Stimulated activated CD4-positive, alpha-beta T cell treated with anti-CD3 and anti-CD28 coated beads, Interleukin-2, amount 100 ng/mL, for 48 hours (primary cell): ENCODE results near the gene P4HTM.

ENCODE experiments used
- DNase-seq, 2 donors: peaks; one replicate each; pipeline ENCODE4 v3.0.0-alpha.2; 2020

Gene P4HTM, protein sequence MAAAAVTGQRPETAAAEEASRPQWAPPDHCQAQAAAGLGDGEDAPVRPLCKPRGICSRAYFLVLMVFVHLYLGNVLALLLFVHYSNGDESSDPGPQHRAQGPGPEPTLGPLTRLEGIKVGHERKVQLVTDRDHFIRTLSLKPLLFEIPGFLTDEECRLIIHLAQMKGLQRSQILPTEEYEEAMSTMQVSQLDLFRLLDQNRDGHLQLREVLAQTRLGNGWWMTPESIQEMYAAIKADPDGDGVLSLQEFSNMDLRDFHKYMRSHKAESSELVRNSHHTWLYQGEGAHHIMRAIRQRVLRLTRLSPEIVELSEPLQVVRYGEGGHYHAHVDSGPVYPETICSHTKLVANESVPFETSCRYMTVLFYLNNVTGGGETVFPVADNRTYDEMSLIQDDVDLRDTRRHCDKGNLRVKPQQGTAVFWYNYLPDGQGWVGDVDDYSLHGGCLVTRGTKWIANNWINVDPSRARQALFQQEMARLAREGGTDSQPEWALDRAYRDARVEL

DNA sequence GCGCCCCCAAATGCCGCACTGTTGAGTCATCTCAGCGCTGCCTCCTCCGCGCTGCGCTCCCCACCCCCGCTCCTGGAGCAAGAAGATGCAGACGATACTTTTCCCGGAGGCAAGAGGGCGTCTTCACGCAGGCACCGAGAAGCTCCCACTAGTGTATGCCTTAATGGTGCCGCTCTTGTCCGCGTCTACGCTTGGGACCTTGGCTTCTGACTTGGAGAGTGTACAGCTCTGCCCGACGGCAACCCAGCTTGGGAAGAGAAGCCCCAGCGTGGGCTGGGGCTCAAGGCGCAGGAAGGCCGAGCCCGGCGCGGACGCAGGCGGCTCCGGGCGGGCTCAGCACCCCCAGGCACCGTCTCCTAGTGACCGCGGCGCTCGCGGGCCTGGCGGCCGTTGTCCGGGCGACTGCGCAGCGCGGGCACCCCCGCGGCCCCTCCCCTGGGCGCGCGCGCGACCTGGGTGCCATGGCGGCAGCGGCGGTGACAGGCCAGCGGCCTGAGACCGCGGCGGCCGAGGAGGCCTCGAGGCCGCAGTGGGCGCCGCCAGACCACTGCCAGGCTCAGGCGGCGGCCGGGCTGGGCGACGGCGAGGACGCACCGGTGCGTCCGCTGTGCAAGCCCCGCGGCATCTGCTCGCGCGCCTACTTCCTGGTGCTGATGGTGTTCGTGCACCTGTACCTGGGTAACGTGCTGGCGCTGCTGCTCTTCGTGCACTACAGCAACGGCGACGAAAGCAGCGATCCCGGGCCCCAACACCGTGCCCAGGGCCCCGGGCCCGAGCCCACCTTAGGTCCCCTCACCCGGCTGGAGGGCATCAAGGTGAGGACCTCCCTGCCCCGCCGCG is at the start of gene P4HTM:
TSS of gene P4HTM (plus strand) at position 446 of the 840 bp plus-strand sequence. CDS start at position 462, 16 bp downstream.
- DNase-seq, result peak; percentile 68 to 70

- no peak for DNase-seq
These were observed 44.6 kb upstream of the P4HTM start for GRCh38 chr3:48945432-48945831.

GRCh38 chr3:48945891-48946549 is 44.0 kb upstream of the P4HTM start:
- DNase-seq, result no peak

GRCh38 chr3:48949376-48949717 is 40.7 kb upstream of the P4HTM start:
- no peak for DNase-seq

GRCh38 chr3:48950051-48950450 is 40.0 kb upstream of the P4HTM start:
- no peak for DNase-seq

DNA sequence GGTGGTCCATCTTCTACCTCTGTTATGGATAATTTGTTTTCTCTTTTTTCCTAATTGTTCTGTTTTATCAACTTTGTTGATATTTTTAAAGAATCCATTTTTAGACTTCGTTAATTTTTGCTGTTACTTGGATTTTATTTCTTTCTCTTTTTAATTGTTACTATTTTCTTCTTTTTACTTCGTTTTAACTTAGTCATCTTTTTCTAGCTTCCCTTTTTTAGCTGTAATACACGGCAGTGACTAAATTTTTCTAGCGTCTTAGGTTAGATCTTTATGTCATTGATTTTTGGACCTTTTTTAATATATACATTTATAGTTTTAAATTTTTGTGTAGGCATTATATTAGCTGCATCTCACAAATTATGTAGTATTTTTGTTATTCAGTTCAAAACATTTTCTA is 38.3 kb upstream of the P4HTM start:
- no peak for DNase-seq

DNA sequence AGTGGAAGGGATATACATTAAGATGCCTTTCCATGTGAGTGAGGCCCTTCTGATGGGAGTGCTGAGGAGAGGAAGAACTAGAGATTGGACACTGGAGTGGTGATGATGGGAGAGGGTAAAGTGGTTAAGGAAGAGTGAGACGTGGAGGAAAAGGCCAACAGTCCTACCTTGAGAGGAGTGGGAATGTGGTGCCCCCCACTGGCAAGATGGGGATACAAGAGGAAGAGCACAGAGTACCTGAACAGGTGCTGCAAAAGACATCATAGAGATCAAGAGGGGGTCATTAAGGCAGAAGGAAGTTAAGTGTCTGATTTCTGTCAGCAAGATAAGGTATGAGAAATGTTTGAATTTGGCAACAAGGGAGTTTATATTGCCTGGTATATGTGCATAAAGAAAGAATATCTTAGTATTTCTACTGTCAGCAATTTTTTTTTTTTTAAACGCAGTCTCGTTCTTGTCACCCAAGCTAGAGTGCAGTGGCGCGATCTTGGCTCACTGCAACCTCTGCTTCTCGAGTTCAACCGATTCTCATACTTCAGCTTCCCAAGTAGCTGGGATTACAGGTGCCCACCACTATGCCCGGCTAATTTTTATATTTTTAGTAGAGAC is 37.4 kb upstream of the P4HTM start:
- DNase-seq, result peak in 1 of 2 donors; percentile 17

- no peak for DNase-seq
These were observed 32.9 kb upstream of the P4HTM start for GRCh38 chr3:48957006-48957705.

GRCh38 chr3:48960841-48961413 is 29.1 kb upstream of the P4HTM start:
- no peak for DNase-seq

GRCh38 chr3:48962340-48962739 is 27.7 kb upstream of the P4HTM start:
- DNase-seq, result no peak

GRCh38 chr3:48962939-48963338 is 27.1 kb upstream of the P4HTM start:
- DNase-seq, result no peak

GRCh38 chr3:48963591-48963990 is 26.4 kb upstream of the P4HTM start:
- DNase-seq, result no peak

- no peak for DNase-seq
These were observed 23.7 kb upstream of the P4HTM start for GRCh38 chr3:48966367-48966766.

DNA sequence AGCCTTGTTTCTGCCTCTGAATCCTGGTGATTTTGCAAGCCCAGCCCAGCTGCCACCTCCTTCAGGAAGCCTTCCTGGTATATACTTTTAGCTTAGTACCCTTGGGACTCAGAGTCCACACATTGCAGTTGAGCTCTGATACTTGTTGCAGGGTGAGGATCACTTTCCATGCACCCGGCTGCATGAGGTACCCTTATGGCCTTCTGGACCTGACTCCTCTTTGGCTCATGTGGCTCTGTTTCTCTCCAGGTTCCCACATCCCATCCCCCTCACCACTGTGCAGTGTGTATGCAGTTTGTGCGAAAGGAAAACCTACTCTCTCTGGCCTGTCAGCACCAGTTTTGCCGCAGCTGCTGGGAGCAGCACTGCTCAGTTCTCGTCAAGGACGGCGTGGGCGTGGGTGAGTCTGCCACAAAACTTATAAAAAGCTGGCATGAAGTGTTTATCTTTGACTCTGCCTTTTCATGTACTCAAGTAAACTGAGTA is 23.1 kb upstream of the P4HTM start:
- DNase-seq, result peak; percentile 24 to 41

DNA sequence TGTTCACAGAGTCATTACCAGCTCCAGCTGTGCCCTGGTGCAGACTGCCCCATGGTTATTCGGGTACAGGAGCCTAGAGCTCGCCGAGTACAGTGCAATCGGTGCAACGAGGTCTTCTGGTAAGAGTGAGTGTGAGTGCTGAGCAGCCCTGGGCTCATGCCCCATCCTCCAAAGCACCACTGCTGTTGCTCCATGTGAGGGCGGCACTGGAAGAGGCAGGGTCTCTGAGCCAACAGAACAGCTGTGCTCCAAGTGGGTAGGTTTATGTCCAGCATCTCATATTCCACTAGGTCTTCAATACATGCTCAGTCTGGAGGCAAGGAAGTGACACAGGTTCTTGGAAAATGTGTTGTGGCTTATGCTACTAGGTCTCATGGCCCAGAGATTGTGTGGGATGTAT is 19.5 kb upstream of the P4HTM start:
- no peak for DNase-seq

- no peak for DNase-seq
These were observed 15.8 kb upstream of the P4HTM start for GRCh38 chr3:48974076-48974864.

- DNase-seq, result no peak
These were observed 10.6 kb upstream of the P4HTM start for GRCh38 chr3:48979451-48979850.

DNA sequence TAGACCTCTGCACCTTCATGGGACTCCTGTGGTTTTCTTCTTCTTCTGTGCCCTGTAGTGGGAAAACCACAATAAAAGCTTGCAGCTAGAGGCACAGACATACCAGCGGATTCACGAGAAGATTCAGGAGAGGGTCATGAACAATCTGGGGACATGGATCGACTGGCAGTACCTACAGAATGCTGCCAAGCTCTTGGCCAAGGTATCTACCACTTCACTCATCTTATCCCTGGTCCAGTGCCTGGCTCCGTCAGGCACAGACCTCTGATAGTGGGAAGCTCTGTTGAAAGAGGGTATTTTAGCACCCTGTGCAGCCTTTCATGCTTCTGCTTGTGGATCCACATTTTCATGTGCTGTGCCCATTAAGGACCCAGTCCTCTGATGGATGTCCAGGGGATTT is 9.7 kb upstream of the P4HTM start:
- DNase-seq, result no peak

DNA sequence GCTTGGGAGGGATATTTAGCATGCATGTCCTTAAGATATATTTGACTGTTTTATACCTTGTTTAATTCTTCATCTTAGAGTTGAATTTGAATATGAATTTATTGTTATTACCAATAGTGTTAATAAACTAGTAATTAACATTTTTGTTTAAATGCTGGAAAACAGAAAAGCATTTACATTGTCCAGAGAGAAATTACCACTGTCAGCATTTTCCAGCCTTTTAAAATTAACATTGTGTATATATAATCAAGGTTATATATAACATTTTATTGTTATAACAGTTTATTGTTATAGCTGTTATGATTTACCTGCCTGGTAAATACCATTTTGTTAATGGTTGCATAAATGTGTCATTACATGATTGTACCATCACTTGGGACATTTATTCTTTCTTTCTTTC is 8.0 kb upstream of the P4HTM start:
- DNase-seq, result no peak

DNA sequence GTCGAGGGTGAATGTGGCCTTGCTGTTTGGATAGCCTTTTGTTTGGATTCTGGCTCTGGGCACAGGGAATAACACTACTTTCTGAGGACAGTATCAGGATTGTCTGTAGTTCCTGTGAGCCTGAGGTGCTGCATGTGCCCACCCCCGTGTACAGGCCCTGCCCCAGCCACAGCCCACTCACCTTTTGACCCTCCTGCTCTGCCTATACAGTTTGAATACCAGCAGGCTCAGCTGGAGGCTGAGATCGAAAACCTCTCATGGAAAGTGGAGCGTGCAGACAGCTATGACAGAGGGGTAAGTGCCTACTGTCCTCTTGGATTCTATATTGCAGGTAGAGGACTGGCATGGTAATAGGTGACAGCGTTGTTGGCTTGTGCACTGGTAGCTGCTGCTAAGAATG is 7.4 kb upstream of the P4HTM start:
- DNase-seq, result no peak

GRCh38 chr3:48983096-48983495 is 6.9 kb upstream of the P4HTM start:
- DNase-seq, result no peak
